K562 (cell line): ENCODE results near the gene IBTK. TPM values are rescaled to one million over a fixed set of nuclear protein-coding genes. Genes with fewer than 3 reads are reported as not detected.

ENCODE experiments used
- ATAC-seq: fragments of 200-7000 bp; cut with Tn5 transposase; 3 replicates; pipeline ENCODE4 v1.9.1; 2020; ENCODE audit warnings: moderate library complexity
- BruUV-seq: library from RNA; stranded (reverse); fragments of 400-500 nt; replicated peaks from 2 replicates; lab custom pipeline; 2021; lab: Mats Ljungman, UMichigan
- CTCF ChIA-PET: fragments of 300-600 bp; formaldehyde crosslinking; extraction: SDS; loops from one replicate; lab custom pipeline; 2021; ENCODE audit warnings: low intra/inter-chr PET ratio; lab: Yijun Ruan, JAX
- POLR2A ChIA-PET: fragments of 300-600, 350-650 bp; sonication (Branson Sonifier 250); formaldehyde crosslinking; extraction: SDS; loops from one replicate; lab custom pipeline; 2021; ENCODE audit warnings: antibody characterized with exemption, inconsistent platforms; lab: Yijun Ruan, JAX
- DNase-seq, 4 experiments: peaks; one replicate each; pipeline versions ENCODE4 v3.0.0 to v3.0.0-alpha.2; 2011 to 2018; ENCODE audit warnings: low spot score in 3 of 4, mixed read lengths in 3 of 4; ENCODE audit errors: extremely low read depth in 1 of 4
- FAIRE-seq: peaks from 2 replicates; lab custom pipeline; 2011; peaks lifted over from hg19 to GRCh38; lab: Jason Lieb, UNC
- H2AFZ ChIP-seq: 2 replicates; pipeline ENCODE4 v1.6.0; 2011; ENCODE audit warnings: low read depth, low read length, control low read depth, inconsistent platforms
- H3K27ac ChIP-seq: fragments of 200-600 bp; 3 replicates; pipeline ENCODE4 v1.8.0; 2011; ENCODE audit warnings: low read depth, mild to moderate bottlenecking, control low read depth, inconsistent platforms, low read length, moderate library complexity, mixed read lengths; ENCODE audit errors: extremely low read depth
- H3K27me3 ChIP-seq, 2 experiments: fragments of 300-600 bp in 1 of 2; 2 replicates in 1 of 2; 3 replicates in 1 of 2; pipeline versions ENCODE4 v1.6.0 to v1.8.0; 2011; ENCODE audit warnings: inconsistent platforms in 2 of 2, low read length in 2 of 2, mild to moderate bottlenecking in 1 of 2, mixed read lengths in 1 of 2, moderate library complexity in 1 of 2; ENCODE audit not compliant: control insufficient read depth in 2 of 2, insufficient read depth in 2 of 2
- H3K36me3 ChIP-seq: fragments of 300-600 bp; 3 replicates; pipeline ENCODE4 v1.8.0; 2011; ENCODE audit warnings: mild to moderate bottlenecking, low read length, inconsistent platforms; ENCODE audit not compliant: control insufficient read depth, insufficient read depth
- H3K4me1 ChIP-seq, 2 experiments: fragments of 200-600 bp in 1 of 2; replicated peaks in 1 of 2; 2 replicates in 1 of 2; 3 replicates in 1 of 2; pipeline versions ENCODE4 v1.5.1 to v1.8.0; 2011; ENCODE audit warnings: inconsistent platforms in 2 of 2, low read length in 2 of 2, mild to moderate bottlenecking in 1 of 2, mixed read lengths in 1 of 2, moderate library complexity in 1 of 2; ENCODE audit not compliant: control insufficient read depth in 2 of 2, insufficient read depth in 2 of 2
- H3K4me2 ChIP-seq: 2 replicates; pipeline ENCODE4 v1.6.1; 2011; ENCODE audit warnings: low read length, control low read depth, inconsistent platforms, mixed read lengths; ENCODE audit not compliant: insufficient read depth
- H3K4me3 ChIP-seq: fragments of 200-600 bp; sonication (generic), shearing (Covaris generic); 2 replicates; pipeline ENCODE4 v1.5.1; 2016; ENCODE audit warnings: control low read depth, inconsistent platforms
- H3K79me2 ChIP-seq: fragments of 200-600 bp; 3 replicates; pipeline ENCODE4 v1.8.0; 2011; ENCODE audit warnings: low read length, inconsistent platforms; ENCODE audit not compliant: control insufficient read depth, insufficient read depth
- H3K9ac ChIP-seq, 2 experiments: 2 replicates each; pipeline versions ENCODE4 v1.6.0 to v1.6.1; 2011; ENCODE audit warnings: low read depth in 2 of 2, low read length in 2 of 2, control low read depth in 1 of 2, inconsistent platforms in 1 of 2, mild to moderate bottlenecking in 1 of 2, mixed read lengths in 1 of 2; ENCODE audit not compliant: insufficient read depth in 1 of 2
- H3K9me1 ChIP-seq: one replicate; pipeline ENCODE4 v1.6.0; 2011; ENCODE audit warnings: inconsistent platforms, mild to moderate bottlenecking, low read length, moderate library complexity; ENCODE audit not compliant: control insufficient read depth, insufficient read depth
- H3K9me3 ChIP-seq: replicated peaks from 2 replicates; pipeline ENCODE4 v1.5.1; 2011; ENCODE audit warnings: low read depth, low read length, inconsistent platforms; ENCODE audit not compliant: control insufficient read depth, insufficient read depth
- H4K20me1 ChIP-seq: replicated peaks from 2 replicates; pipeline ENCODE4 v1.6.1; 2011; ENCODE audit warnings: low read length, inconsistent platforms, mixed read lengths; ENCODE audit not compliant: control insufficient read depth, insufficient read depth
- ATF7 ChIP-seq: fragments of 450-650 bp; IDR thresholded peaks from 2 replicates; pipeline ENCODE4 v1.7.1; 2014; ENCODE audit warnings: mild to moderate bottlenecking, moderate library complexity
- CREB1 ChIP-seq, 2 experiments: sonication (generic) in 1 of 2; formaldehyde crosslinking in 1 of 2; IDR thresholded peaks; 2 replicates each; pipeline versions ENCODE4 v1.6.1 to v1.8.0; 2012 to 2022; ENCODE audit warnings: inconsistent platforms in 1 of 2, mild to moderate bottlenecking in 1 of 2, missing genetic modification reagents in 1 of 2, moderate library complexity in 1 of 2
- FOXP1 ChIP-seq: sonication (generic); formaldehyde crosslinking; IDR thresholded peaks from 2 replicates; pipeline ENCODE4 v1.8.0; 2022; ENCODE audit warnings: mild to moderate bottlenecking, missing genetic modification reagents
- HMGXB4 ChIP-seq: sonication (generic); formaldehyde crosslinking; IDR thresholded peaks from 2 replicates; pipeline ENCODE4 v1.8.1; 2023; ENCODE audit warnings: mild to moderate bottlenecking, missing genetic modification reagents
- NRF1 ChIP-seq, 2 experiments: fragments of 450-650 bp; IDR thresholded peaks in 1 of 2; conservative IDR thresholded peaks in 1 of 2; 2 replicates each; pipeline ENCODE4 v1.6.1; 2014; ENCODE audit warnings: mild to moderate bottlenecking in 2 of 2
- PRDM10 ChIP-seq: fragments of 450-650 bp; IDR thresholded peaks from 2 replicates; pipeline ENCODE4 v1.6.1; 2018; ENCODE audit not compliant: partially characterized antibody
- RNF2 ChIP-seq: sonication (generic); IDR thresholded peaks from 2 replicates; pipeline ENCODE4 v1.6.1; 2016
- SNAPC5 ChIP-seq: fragments of 250-450 bp; sonication (Bioruptor Pico); IDR thresholded peaks from 2 replicates; pipeline ENCODE4 v1.8.0; 2021; ENCODE audit warnings: moderate library complexity, mild to moderate bottlenecking, inconsistent platforms
- TCF7L2 ChIP-seq: fragments of 150-350 bp; IDR thresholded peaks from 2 replicates; pipeline ENCODE4 v1.6.1; 2016; ENCODE audit warnings: low read depth, mild to moderate bottlenecking, low read length, moderate library complexity
- ZBTB17 ChIP-seq: fragments of 450-650 bp; formaldehyde crosslinking; IDR thresholded peaks from 2 replicates; pipeline ENCODE4 v1.4.0; 2020; ENCODE audit warnings: mild to moderate bottlenecking
- ZFP36 ChIP-seq: fragments of 150-350 bp; IDR thresholded peaks from 2 replicates; pipeline ENCODE4 v1.6.1; 2018; ENCODE audit warnings: low read length, low read depth; ENCODE audit not compliant: partially characterized antibody
- ZNF512 ChIP-seq: IDR thresholded peaks from 2 replicates; pipeline ENCODE4 v1.6.1; 2016; ENCODE audit warnings: missing genetic modification characterization, missing compliant biosample characterization
- WGBS: fragments of 100-300 bp; shearing (Covaris generic); methylation state at CpG from one replicate; pipeline ENCODE4 v1.1.6; 2016; ENCODE audit warnings: low coverage, mixed read lengths; ENCODE audit not compliant: insufficient coverage; ENCODE audit errors: missing lambda C conversion rate; 5-methylcytosine and 5-hydroxymethylcytosine counted together
- in situ Hi-C: fragments of 300-500 bp; cut with MboI; formaldehyde crosslinking; loops from 4 replicates; pipeline ENCODE4 v1.15.0; 2018; ENCODE audit warnings: inconsistent platforms, mixed read lengths
- intact Hi-C: fragments of 100-400 bp; cut with micrococcal nuclease; formaldehyde crosslinking; loops from 2 replicates; pipeline ENCODE4 v1.14.2; 2022
- polyA plus RNA-seq, 8 experiments: library from polyadenylated mRNA; depleted of rRNA in 4 of 8; stranded (reverse) in 5 of 8; unstranded in 3 of 8; fragments of >200 nt; fragmentation: Nextera tagmentation in 2 of 8; fragmentation: Illumina TruSeq in 1 of 8; extraction: Ambion mirVana in 2 of 8; extraction: Trizol in 1 of 8; gene quantifications; 2 replicates each; pipeline versions ENCODE4 v1.2.1 to v1.2.3, GENCODE V29; 2011 to 2014; ENCODE audit warnings: inconsistent platforms in 1 of 8, missing spikeins in 1 of 8
- total RNA-seq, 7 experiments: library from RNA; depleted of rRNA in 6 of 7; stranded (reverse); fragments of >200 nt in 6 of 7; fragmentation: Illumina TruSeq in 2 of 7; extraction: Trizol in 2 of 7; gene quantifications; 2 replicates each; pipeline versions ENCODE4 v1.2.1 to v1.2.3, GENCODE V29; 2011 to 2021; ENCODE audit warnings: low replicate concordance in 1 of 7

IBTK gene
- total and polyA plus RNA-seq, 9 of the 15 experiments (the other 6 are each of a cell fraction or from before 2014, with no cell fraction given) = 13.2 to 36.4 (median 21.8) TPM

- in situ Hi-C loops = loop anchor here (25.0 kb wide), 1 partner anchor 940 kb away; the partner anchor contains the start of genes PGM3 and RWDD2A
- 2% methylated on average over 20 of the region's 32 CpGs for WGBS
- DNase-seq = peak; percentile 62 to 81 (median 68)
- TF ChIP-seq TCF7L2 = 0 out of 2 replicates have a peak, but pooled peaks have one; percentile 43
- TF ChIP-seq ZBTB17 = 0 out of 2 replicates have a peak, but pooled peaks have one; percentile 17
- TF ChIP-seq ZNF512 (tag) = no peak
- no peak for TF ChIP-seq ZFP36
- TF ChIP-seq SNAPC5 (CRISPR knock-in tag) = no peak
- no peak for TF ChIP-seq RNF2
- TF ChIP-seq PRDM10 = peak; percentile 98
- TF ChIP-seq HMGXB4 (CRISPR knock-in tag) = peak; percentile 60; the same call in 1 of the 2 replicates
- TF ChIP-seq NRF1 (conservative IDR thresholded peaks at IDR 0.05 in 1 of 2, IDR thresholded peaks at IDR 0.05 in 1 of 2) = peak; percentile 34; a peak in 3 of 4 replicates
- 0 out of 2 replicates have a peak, but pooled peaks have one; percentile 42 for TF ChIP-seq CREB1 (IDR thresholded peaks at IDR 0.05)
- TF ChIP-seq CREB1 (CRISPR knock-in tag; IDR thresholded peaks at IDR 0.05) = no peak
- TF ChIP-seq FOXP1 (CRISPR knock-in tag) = no peak
- TF ChIP-seq ATF7 = peak; percentile 77; the same call in 1 of the 2 replicates
Observed at GRCh38 chr6:82246802-82247504, 591 bp downstream of the IBTK start.

More at GRCh38 chr6:82246802-82247504, 591 bp downstream of the IBTK start:
- H3K27me3 ChIP-seq = no peaks in the 10 kb centered on the region
- peaks cover 12 to 14% of the 10 kb centered on the region in 2 experiments; a peak in 4 of 5 replicates for H3K4me1 ChIP-seq
- H4K20me1 ChIP-seq = no peaks in the 10 kb centered on the region
- CTCF ChIA-PET = interaction anchor here (0.6 to 0.7 kb wide), 2 partner anchors 56 to 968 kb away, joined by 3 to 6 read pairs; no protein-coding TSS in a partner anchor
- H2AFZ ChIP-seq = peak overlapping the region; percentile 92
- peaks cover 53% of the 10 kb centered on the region for H3K79me2 ChIP-seq
- peak overlapping the region; percentile 97 for H3K27ac ChIP-seq
- BruUV-seq = TSS peak; percentile 47
- ATAC-seq = peak; percentile 83
- intact Hi-C loops = loop anchor here (5.0 kb wide), 1 partner anchor 40 kb away; no protein-coding TSS in a partner anchor
- H3K4me3 ChIP-seq = peak overlapping the region; percentile 83
- 0 out of 2 replicates have a peak, but pooled peaks cover 1% of the 10 kb centered on the region for H3K9me3 ChIP-seq
- H3K36me3 ChIP-seq = peaks cover 16% of the 10 kb centered on the region; the same call in 2 of the 3 replicates
- H3K9me1 ChIP-seq = no peaks in the 10 kb centered on the region
- peak; percentile 65 for FAIRE-seq
- POLR2A ChIA-PET = interaction anchor here (0.6 to 1.4 kb wide), 5 partner anchors 26 to 952 kb away, joined by 3 read pairs; no protein-coding TSS in a partner anchor
- H3K4me2 ChIP-seq = peak overlapping the region; percentile 97
- peak overlapping the region; percentile 87 to 93 for H3K9ac ChIP-seq
